Smooth muscle cell (in vitro differentiated cells): ENCODE results near the gene ATP6V1F. TPM values are rescaled to one million over a fixed set of nuclear protein-coding genes. Genes with fewer than 3 reads are reported as not detected.

ENCODE experiments used
- DNase-seq: peaks from one replicate; lab custom pipeline; 2025; ENCODE audit not compliant: unreplicated experiment; lab: John Stamatoyannopoulos, UW
- H2AFZ ChIP-seq: fragments of 200-600 bp; sonication (generic); 2 replicates; pipeline ENCODE4 v1.6.0; 2016; ENCODE audit warnings: antibody characterized with exemption, low read depth, mild to moderate bottlenecking
- H3F3A ChIP-seq: fragments of 200-600 bp; sonication (generic); 2 replicates; pipeline ENCODE4 v1.6.0; 2017; ENCODE audit warnings: antibody characterized with exemption, low read depth
- H3K27ac ChIP-seq: fragments of 200-600 bp; sonication (generic); 2 replicates; pipeline ENCODE4 v1.5.1; 2016; ENCODE audit warnings: low read depth, mild to moderate bottlenecking
- H3K27me3 ChIP-seq: fragments of 200-600 bp; sonication (generic); 2 replicates; pipeline ENCODE4 v1.6.1; 2016; ENCODE audit warnings: low read depth, mild to moderate bottlenecking
- H3K36me3 ChIP-seq: fragments of 200-600 bp; sonication (generic); 2 replicates; pipeline ENCODE4 v1.5.1; 2016; ENCODE audit warnings: low read depth
- H3K4me1 ChIP-seq: fragments of 200-600 bp; sonication (generic); 2 replicates; pipeline ENCODE4 v1.5.1; 2016; ENCODE audit warnings: low read depth
- H3K4me2 ChIP-seq: fragments of 200-600 bp; sonication (generic); 2 replicates; pipeline ENCODE4 v1.6.0; 2016; ENCODE audit warnings: mild to moderate bottlenecking
- H3K4me3 ChIP-seq: fragments of 200-600 bp; sonication (generic); 2 replicates; pipeline ENCODE4 v1.5.1; 2016; ENCODE audit warnings: mild to moderate bottlenecking
- H3K79me2 ChIP-seq: fragments of 200-600 bp; sonication (generic); 2 replicates; pipeline ENCODE4 v1.6.0; 2016; ENCODE audit warnings: low read depth, mild to moderate bottlenecking
- H3K9ac ChIP-seq: fragments of 200-600 bp; sonication (generic); 2 replicates; pipeline ENCODE4 v1.6.0; 2016; ENCODE audit warnings: low read depth
- H3K9me3 ChIP-seq: fragments of 200-600 bp; sonication (generic); replicated peaks from 2 replicates; pipeline ENCODE4 v1.5.1; 2016; ENCODE audit warnings: low read depth
- H4K20me1 ChIP-seq: fragments of 200-600 bp; sonication (generic); 2 replicates; pipeline ENCODE4 v1.6.0; 2016; ENCODE audit warnings: low read depth
- CTCF ChIP-seq: fragments of 200-600 bp; sonication (generic); IDR thresholded peaks from 2 replicates; pipeline ENCODE4 v1.5.1; 2017; ENCODE audit warnings: borderline replicate concordance, mild to moderate bottlenecking, antibody characterized with exemption; ENCODE audit not compliant: insufficient read depth, poor library complexity, severe bottlenecking
- WGBS: methylation state at CpG from one replicate; pipeline ENCODE4 v1.1.7; 2016; ENCODE audit warnings: low lambda C conversion rate; 5-methylcytosine and 5-hydroxymethylcytosine counted together
- polyA plus RNA-seq: library from polyadenylated mRNA; unstranded; fragments of >200 nt; fragmentation: Nextera tagmentation; extraction: Ambion mirVana; gene quantifications from 2 replicates; pipeline ENCODE4 v1.2.1, GENCODE V29; 2016
- total RNA-seq: library from RNA; depleted of rRNA; stranded (reverse); fragments of >200 nt; gene quantifications from 2 replicates; pipeline ENCODE4 v1.2.3, GENCODE V29; 2014

ATP6V1F gene
- total and polyA plus RNA-seq, 2 experiments from 2014 or later: 131 to 325 TPM

DNA sequence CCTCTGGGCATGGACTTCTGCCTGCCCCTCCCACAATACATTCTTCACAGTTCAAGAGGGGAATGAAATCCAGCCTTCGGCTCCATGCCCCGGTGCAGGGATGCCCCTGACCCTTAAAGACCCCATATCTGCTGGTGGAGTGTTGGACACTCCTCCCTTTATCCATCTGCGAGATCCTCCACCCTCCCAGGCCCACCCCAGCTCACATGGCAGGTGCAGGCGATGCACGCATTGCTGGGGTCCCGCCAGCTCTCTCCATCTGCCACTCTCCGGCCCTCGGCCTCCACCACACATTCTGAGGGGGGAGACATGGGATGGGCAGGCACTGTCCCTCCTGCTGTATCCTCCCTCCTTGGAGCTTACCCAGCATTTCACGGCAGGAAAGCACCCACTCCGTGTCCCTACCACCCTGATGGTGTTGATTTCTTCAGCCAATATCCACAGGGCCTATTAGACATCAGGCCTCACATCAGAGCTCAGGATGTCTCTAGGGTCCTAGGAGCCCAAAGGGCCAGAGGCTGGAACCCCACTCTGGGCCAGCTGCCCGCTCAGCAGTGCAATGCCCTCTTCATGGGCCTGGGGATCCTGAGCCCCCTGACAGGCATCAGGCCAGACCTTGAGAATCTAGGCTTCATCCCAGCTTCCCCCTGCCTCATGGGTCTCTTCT is 18.3 kb downstream of the ATP6V1F start:
- H3K9ac ChIP-seq: no peak overlapping the region
- H3K79me2 ChIP-seq: no peaks in the 10 kb centered on the region
- H3K36me3 ChIP-seq: no peaks in the 10 kb centered on the region
- H2AFZ ChIP-seq: no peak overlapping the region
- no peaks in the 10 kb centered on the region for H3K4me1 ChIP-seq
- H3K9me3 ChIP-seq: no peaks in the 10 kb centered on the region
- TF ChIP-seq CTCF: no peak
- H3K4me2 ChIP-seq: no peak overlapping the region
- no peak overlapping the region for H3K27ac ChIP-seq
- DNase-seq: no peak
- H3K4me3 ChIP-seq: no peak overlapping the region
- H3K27me3 ChIP-seq: no peaks in the 10 kb centered on the region
- no peaks in the 10 kb centered on the region for H4K20me1 ChIP-seq
- WGBS: 88% methylated on average over 11 of the region's 11 CpGs
- no peaks in the 10 kb centered on the region for H3F3A ChIP-seq

DNA sequence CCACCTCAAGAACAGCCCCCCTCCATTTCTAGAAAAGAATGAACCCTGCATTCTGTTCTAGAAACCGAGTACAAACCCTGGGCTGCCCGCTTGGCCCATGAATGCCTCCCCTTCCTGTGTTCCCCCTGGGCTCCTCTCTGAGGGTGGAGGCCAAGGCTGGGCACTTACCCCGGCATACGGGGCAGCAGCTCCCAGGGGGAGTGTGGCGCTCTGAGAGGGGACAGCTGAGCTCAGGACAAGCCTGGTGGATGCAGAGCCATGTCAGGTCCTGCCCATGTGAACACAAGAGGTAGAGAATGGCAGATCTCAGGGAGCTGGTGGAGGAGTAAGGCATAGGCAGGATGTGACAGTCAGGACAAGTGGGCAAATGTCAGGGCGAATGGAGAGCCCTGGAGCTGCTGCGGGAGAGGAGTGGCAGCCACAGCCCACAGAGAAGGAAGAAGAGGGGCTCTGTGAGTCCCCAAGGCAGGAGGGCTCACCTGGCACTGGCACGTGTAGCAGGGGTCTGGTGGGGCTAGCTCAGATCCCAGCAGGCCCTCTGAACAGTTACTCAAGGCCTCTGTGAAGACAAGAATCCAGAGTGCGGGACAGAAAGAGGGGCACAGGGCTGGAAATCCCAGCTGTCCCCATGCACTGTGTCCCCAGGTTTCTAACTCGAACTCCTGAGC is 18.9 kb downstream of the ATP6V1F start:
- WGBS: 87% methylated on average over 10 of the region's 10 CpGs

GRCh38 chr7:128882134-128882533 is 19.5 kb downstream of the ATP6V1F start:
- H3K27me3 ChIP-seq: no peaks in the 10 kb centered on the region
- H3K9ac ChIP-seq: no peak overlapping the region
- no peak overlapping the region for H3K27ac ChIP-seq
- H3K4me3 ChIP-seq: no peak overlapping the region
- no peaks in the 10 kb centered on the region for H3K4me1 ChIP-seq
- no peak for TF ChIP-seq CTCF
- no peaks in the 10 kb centered on the region for H3K9me3 ChIP-seq
- H4K20me1 ChIP-seq: no peaks in the 10 kb centered on the region
- no peaks in the 10 kb centered on the region for H3F3A ChIP-seq
- no peak overlapping the region for H2AFZ ChIP-seq
- DNase-seq: no peak
- H3K36me3 ChIP-seq: no peaks in the 10 kb centered on the region
- 91% methylated on average over 8 of the region's 8 CpGs for WGBS
- H3K4me2 ChIP-seq: no peak overlapping the region
- no peaks in the 10 kb centered on the region for H3K79me2 ChIP-seq

More for the DNA sequence above, 18.9 kb downstream of the ATP6V1F start:
- H3K36me3 ChIP-seq: no peaks in the 10 kb centered on the region
- no peak overlapping the region for H3K4me2 ChIP-seq
- no peaks in the 10 kb centered on the region for H4K20me1 ChIP-seq
- no peaks in the 10 kb centered on the region for H3F3A ChIP-seq
- no peak overlapping the region for H3K27ac ChIP-seq
- no peak overlapping the region for H3K4me3 ChIP-seq
- H3K9me3 ChIP-seq: no peaks in the 10 kb centered on the region
- DNase-seq: no peak
- H2AFZ ChIP-seq: no peak overlapping the region
- no peaks in the 10 kb centered on the region for H3K27me3 ChIP-seq
- no peaks in the 10 kb centered on the region for H3K79me2 ChIP-seq
- no peak for TF ChIP-seq CTCF
- H3K9ac ChIP-seq: no peak overlapping the region
- H3K4me1 ChIP-seq: no peaks in the 10 kb centered on the region
